Endothelial cell of umbilical vein (primary cell): ENCODE data around the gene EMID1. TPM values are rescaled to one million over a fixed set of nuclear protein-coding genes. Genes with fewer than 3 reads are reported as not detected.

Experiments
- BruUV-seq: library from RNA; stranded (reverse); fragments of 400-500 nt; replicated peaks from 2 replicates; lab custom pipeline; 2021; lab: Mats Ljungman, UMichigan
- CTCF ChIA-PET: fragments of 300-600, 350-600 bp; sonication (Branson Sonifier 250); formaldehyde crosslinking; loops from one replicate; lab custom pipeline; 2021; ENCODE audit warnings: antibody characterized with exemption, inconsistent platforms; lab: Charles Lee
- POLR2A ChIA-PET: fragments of 300-600, 350-600 bp; sonication (Branson Sonifier 250); formaldehyde crosslinking; loops from one replicate; lab custom pipeline; 2021; ENCODE audit warnings: antibody characterized with exemption, inconsistent platforms; lab: Charles Lee
- DNase-seq: peaks from one replicate; pipeline ENCODE4 v3.0.0-alpha.2; 2011; ENCODE audit warnings: low read depth, low spot score
- FAIRE-seq: peaks from 2 replicates; lab custom pipeline; 2011; peaks lifted over from hg19 to GRCh38; lab: Jason Lieb, UNC
- H2AFZ ChIP-seq: 2 replicates; pipeline ENCODE4 v1.6.0; 2012; ENCODE audit warnings: low read depth, low read length, control low read depth, inconsistent platforms
- H3K27ac ChIP-seq: 2 replicates; pipeline ENCODE4 v1.5.1; 2011; ENCODE audit warnings: low read depth, mild to moderate bottlenecking, control low read depth, low read length, moderate library complexity; ENCODE audit not compliant: insufficient read depth
- H3K27me3 ChIP-seq, 2 experiments: 2 replicates each; pipeline versions ENCODE4 v1.6.0 to v1.6.1; 2011; ENCODE audit warnings: low read length in 2 of 2, mixed read lengths in 1 of 2; ENCODE audit not compliant: control insufficient read depth in 2 of 2, insufficient read depth in 2 of 2
- H3K36me3 ChIP-seq, 2 experiments: 2 replicates in 1 of 2; 3 replicates in 1 of 2; pipeline ENCODE4 v1.5.1; 2011; ENCODE audit warnings: low read length in 2 of 2, mild to moderate bottlenecking in 1 of 2, moderate library complexity in 1 of 2; ENCODE audit not compliant: control insufficient read depth in 2 of 2, insufficient read depth in 2 of 2; ENCODE audit errors: extremely low read depth in 1 of 2
- H3K4me1 ChIP-seq: 3 replicates; pipeline ENCODE4 v1.5.1; 2011; ENCODE audit warnings: mild to moderate bottlenecking, low read length; ENCODE audit not compliant: control insufficient read depth, insufficient read depth; ENCODE audit errors: extremely low read depth
- H3K4me2 ChIP-seq: 2 replicates; pipeline ENCODE4 v1.6.1; 2011; ENCODE audit warnings: low read length, control low read depth, mixed read lengths; ENCODE audit not compliant: insufficient read depth
- H3K4me3 ChIP-seq, 3 experiments: fragments of 200-600 bp in 1 of 3; sonication (generic), shearing (Covaris generic) in 1 of 3; replicated peaks in 1 of 3; 2 replicates each; pipeline ENCODE4 v1.5.1; 2011 to 2016; ENCODE audit warnings: control low read depth in 3 of 3, low read length in 3 of 3, mild to moderate bottlenecking in 2 of 3, inconsistent platforms in 1 of 3, low read depth in 1 of 3, moderate library complexity in 1 of 3; ENCODE audit not compliant: insufficient read depth in 1 of 3
- H3K79me2 ChIP-seq: 2 replicates; pipeline ENCODE4 v1.6.0; 2012; ENCODE audit warnings: low read length, inconsistent platforms; ENCODE audit not compliant: control insufficient read depth, insufficient read depth
- H3K9ac ChIP-seq: replicated peaks from 2 replicates; pipeline ENCODE3; 2011; ENCODE audit warnings: low read length, control low read depth; ENCODE audit not compliant: insufficient read depth; ENCODE audit errors: extremely low read depth
- H3K9me1 ChIP-seq: replicated peaks from 3 replicates; pipeline ENCODE4 v1.6.0; 2011; ENCODE audit warnings: mild to moderate bottlenecking, low read length; ENCODE audit not compliant: control insufficient read depth, insufficient read depth; ENCODE audit errors: extremely low read depth
- H3K9me3 ChIP-seq: replicated peaks from 2 replicates; pipeline ENCODE4 v1.5.1; 2012; ENCODE audit warnings: low read length, inconsistent platforms; ENCODE audit not compliant: control insufficient read depth, insufficient read depth
- H4K20me1 ChIP-seq: replicated peaks from 2 replicates; pipeline ENCODE3; 2011; ENCODE audit warnings: mild to moderate bottlenecking, low read length; ENCODE audit not compliant: control insufficient read depth, insufficient read depth; ENCODE audit errors: extremely low read depth
- CTCF ChIP-seq, 2 donors: IDR thresholded peaks; 1 replicate in 1 of 2; 2 replicates in 1 of 2; pipeline ENCODE4 v1.5.1; 2011; ENCODE audit warnings: low read length in 2 of 2, mild to moderate bottlenecking in 2 of 2, moderate library complexity in 2 of 2, control low read depth in 1 of 2, inconsistent platforms in 1 of 2, low read depth in 1 of 2; ENCODE audit not compliant: insufficient read depth in 1 of 2; ENCODE audit errors: extremely low read depth in 1 of 2
- EZH2 ChIP-seq: IDR thresholded peaks from 2 replicates; pipeline ENCODE4 v1.6.1; 2012; ENCODE audit warnings: borderline replicate concordance, low read depth, mild to moderate bottlenecking, moderate library complexity, low read length, inconsistent platforms; ENCODE audit not compliant: severe bottlenecking
- FOS ChIP-seq: IDR thresholded peaks from 2 replicates; pipeline ENCODE4 v1.6.1; 2011; ENCODE audit warnings: mild to moderate bottlenecking, low read length, moderate library complexity, borderline replicate concordance; ENCODE audit not compliant: insufficient read depth
- GATA2 ChIP-seq: IDR thresholded peaks from 2 replicates; pipeline ENCODE4 v1.7.0; 2011; ENCODE audit warnings: low read depth, mild to moderate bottlenecking, moderate library complexity, mixed read lengths, low read length; ENCODE audit not compliant: insufficient read length, insufficient read depth
- JUN ChIP-seq: IDR thresholded peaks from 2 replicates; pipeline ENCODE4 v1.6.1; 2011; ENCODE audit warnings: borderline replicate concordance, low read depth; ENCODE audit not compliant: insufficient read length, insufficient read depth
- MAX ChIP-seq: IDR thresholded peaks from 2 replicates; pipeline ENCODE4 v1.6.1; 2011; ENCODE audit not compliant: insufficient read depth, insufficient read length
- MYC ChIP-seq: IDR thresholded peaks from one replicate; pipeline ENCODE4 v1.6.1; 2011; ENCODE audit warnings: mild to moderate bottlenecking, low read depth, low read length
- POLR2A ChIP-seq: IDR thresholded peaks from 2 replicates; pipeline ENCODE4 v1.6.1; 2012; ENCODE audit warnings: low read depth, mild to moderate bottlenecking, control low read depth, low read length
- POLR2AphosphoS5 ChIP-seq: IDR thresholded peaks from 2 replicates; pipeline ENCODE4 v1.6.1; 2012; ENCODE audit warnings: low read depth, mild to moderate bottlenecking, control low read depth, low read length, moderate library complexity; ENCODE audit not compliant: insufficient read depth
- dilution Hi-C: fragments of 300-500 bp; cut with MboI; formaldehyde crosslinking; loops from one replicate; pipeline ENCODE4 v1.15.0; 2019; ENCODE audit warnings: low sequenced_read_pairs; ENCODE audit not compliant: extremely low pct_ligation_motif_present
- intact Hi-C: fragments of 100-400 bp; cut with micrococcal nuclease; formaldehyde crosslinking; loops from one replicate; pipeline ENCODE4 v1.10.0; 2022
- polyA plus RNA-seq, 4 experiments: library from polyadenylated mRNA; depleted of rRNA in 3 of 4; stranded (reverse) in 3 of 4; unstranded in 1 of 4; fragments of >200 nt; gene quantifications; 2 replicates each; pipeline versions ENCODE4 v1.2.1 to v1.2.3, GENCODE V29; 2011 to 2012; ENCODE audit warnings: missing spikeins in 1 of 4
- total RNA-seq: library from RNA; stranded (reverse); gene quantifications from 2 replicates; pipeline ENCODE4 v1.2.3, GENCODE V29; 2021

Gene EMID1
- total and polyA plus RNA-seq, 2 donors (not counting 3 experiments of a cell fraction or from before 2014, with no cell fraction given) = 0.51 to 0.75 TPM

GRCh38 chr22:29254286-29254660, 48.6 kb downstream of the EMID1 start:
- Histone ChIP-seq H3K79me2 (no peaks in the 10 kb centered on the region), H3K27ac (no peak overlapping the region), H3K4me1 (no peaks in the 10 kb centered on the region), H3K4me3 (no peak overlapping the region), H3K9me3 (no peaks in the 10 kb centered on the region), H3K27me3 (peaks cover 0 to 2% of the 10 kb centered on the region in 2 experiments), H2AFZ (no peak overlapping the region), H3K9ac (no peak overlapping the region), H3K9me1 (no peaks in the 10 kb centered on the region), H4K20me1 (no peaks in the 10 kb centered on the region), H3K4me2 (no peak overlapping the region), H3K36me3 (no peaks in the 10 kb centered on the region)
- ChIA-PET CTCF (interaction anchor here (0.6 to 1.2 kb wide), 2 partner anchors 9 kb away, joined by 3 to 7 read pairs; no protein-coding TSS in a partner anchor), POLR2A (no interaction called here)
- FAIRE-seq = no peak
- dilution Hi-C loops = no loop called here
- intact Hi-C loops = no loop called here
- TF ChIP-seq EZH2 = no peak
- no peak for TF ChIP-seq GATA2
- TF ChIP-seq MAX = no peak
- TF ChIP-seq FOS = no peak
- no peak for TF ChIP-seq MYC
- no peak for TF ChIP-seq POLR2AphosphoS5
- TF ChIP-seq JUN = no peak
- TF ChIP-seq CTCF (IDR thresholded peaks at IDR 0.05; ENCODE audit: extremely low read depth in 1 of 2, insufficient read depth in 1 of 2, low read depth in 1 of 2, low read length in 2 of 2) = no peak
- no peak for TF ChIP-seq POLR2A
- DNase-seq = no peak
- no TSS peak for BruUV-seq
